OCI-LY1 (cell line): Measurements from ENCODE around the gene TRIM27.

Source experiments
- H2AFZ ChIP-seq: fragments of 200-600 bp; sonication (generic), shearing (Covaris generic); 2 replicates; pipeline ENCODE4 v1.6.0; 2014; ENCODE audit warnings: antibody characterized with exemption, mild to moderate bottlenecking, low read length
- H3F3A ChIP-seq: fragments of 200-600 bp; sonication (generic), shearing (Covaris generic); 2 replicates; pipeline ENCODE4 v1.6.0; 2014; ENCODE audit warnings: mild to moderate bottlenecking, antibody characterized with exemption, low read length, moderate library complexity; ENCODE audit not compliant: insufficient read depth
- H3K27ac ChIP-seq: fragments of 200-600 bp; sonication (generic); 2 replicates; pipeline ENCODE4 v1.5.1; 2014; ENCODE audit warnings: low read length, mixed run types, mild to moderate bottlenecking, low read depth; ENCODE audit not compliant: poor library complexity, severe bottlenecking
- H3K27me3 ChIP-seq: fragments of 200-600 bp; sonication (generic); 2 replicates; pipeline ENCODE4 v1.6.0; 2014; ENCODE audit warnings: antibody characterized with exemption, mild to moderate bottlenecking, low read length, moderate library complexity; ENCODE audit not compliant: insufficient read depth
- H3K36me3 ChIP-seq: fragments of 200-600 bp; sonication (generic); 2 replicates; pipeline ENCODE4 v1.6.1; 2014; ENCODE audit warnings: mild to moderate bottlenecking, antibody characterized with exemption, low read length, moderate library complexity, mixed read lengths; ENCODE audit not compliant: insufficient read depth
- H3K4me1 ChIP-seq: fragments of 200-600 bp; sonication (generic); 2 replicates; pipeline ENCODE4 v1.5.1; 2014; ENCODE audit warnings: mild to moderate bottlenecking, low read length, moderate library complexity; ENCODE audit not compliant: insufficient read depth, severe bottlenecking
- H3K4me2 ChIP-seq: fragments of 200-600 bp; sonication (generic), shearing (Covaris generic); 2 replicates; pipeline ENCODE4 v1.6.1; 2014; ENCODE audit warnings: low read length
- H3K4me3 ChIP-seq: fragments of 200-600 bp; sonication (generic); 2 replicates; pipeline ENCODE4 v1.5.1; 2014; ENCODE audit warnings: low read length, low read depth, mild to moderate bottlenecking, mixed read lengths; ENCODE audit not compliant: poor library complexity, severe bottlenecking
- H3K79me2 ChIP-seq: fragments of 200-600 bp; shearing (Covaris generic); 2 replicates; pipeline ENCODE4 v1.6.1; 2016; ENCODE audit warnings: mixed run types, low read length, mixed read lengths; ENCODE audit not compliant: insufficient read depth
- H3K9ac ChIP-seq: fragments of 200-600 bp; sonication (generic), shearing (Covaris generic); 2 replicates; pipeline ENCODE4 v1.6.1; 2014; ENCODE audit warnings: mild to moderate bottlenecking, low read length, mixed read lengths
- H3K9me2 ChIP-seq: fragments of 200-600 bp; sonication (generic), shearing (Covaris generic); 2 replicates; pipeline ENCODE4 v1.6.1; 2014; ENCODE audit warnings: low read depth, mild to moderate bottlenecking, low read length, mixed read lengths
- H3K9me3 ChIP-seq: fragments of 200-600 bp; shearing (Covaris generic); 2 replicates; pipeline ENCODE4 v1.6.1; 2014; ENCODE audit warnings: low read length, mixed read lengths
- H4K20me1 ChIP-seq: fragments of 200-600 bp; sonication (generic), shearing (Covaris generic); 2 replicates; pipeline ENCODE4 v1.6.0; 2016; ENCODE audit warnings: mild to moderate bottlenecking, low read length; ENCODE audit not compliant: insufficient read depth
- EZH2 ChIP-seq: fragments of 200-600 bp; sonication (generic), shearing (Covaris generic); IDR thresholded peaks from 2 replicates; pipeline ENCODE4 v1.8.0; 2017; ENCODE audit warnings: borderline replicate concordance, mixed run types, mild to moderate bottlenecking, antibody characterized with exemption, low read length, moderate library complexity, mixed read lengths
- TF ChIP-seq, protein P1 (sequence below): fragments of 200-600 bp; sonication (generic), shearing (Covaris generic); IDR thresholded peaks from 2 replicates; pipeline ENCODE4 v1.5.1; 2017; ENCODE audit warnings: mild to moderate bottlenecking, antibody characterized with exemption, low read length, moderate library complexity, mixed read lengths

Gene TRIM27

DNA sequence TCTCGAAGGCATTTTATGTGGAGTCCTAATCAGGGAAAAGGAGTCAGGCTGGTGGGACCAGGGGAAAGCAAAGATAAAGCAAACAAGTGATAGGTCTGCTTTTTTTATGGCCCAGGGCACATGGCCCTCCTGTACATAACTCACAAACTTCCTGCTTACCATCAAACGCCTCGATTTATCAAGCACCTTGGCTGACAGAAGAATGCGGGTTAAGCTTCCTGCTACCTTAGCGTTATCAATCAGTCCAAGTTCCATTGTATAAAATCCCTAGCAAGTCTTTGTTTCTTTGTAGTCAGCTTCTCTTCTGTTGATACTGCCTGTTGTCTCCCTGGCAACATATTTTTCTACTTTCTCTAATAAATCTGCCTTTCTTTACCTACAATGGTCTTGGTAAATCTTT lies 4.1 kb upstream of the TRIM27 start:
- Histone ChIP-seq H3K9me2 (no peaks in the 10 kb centered on the region), H4K20me1 (no peaks in the 10 kb centered on the region), H3K79me2 (peaks cover 5% of the 10 kb centered on the region), H3K4me1 (peaks cover 9% of the 10 kb centered on the region), H3K9me3 (no peaks in the 10 kb centered on the region), H3K4me3 (no peak overlapping the region), H3K4me2 (no peak overlapping the region), H3K27ac (no peak overlapping the region), H3K27me3 (no peaks in the 10 kb centered on the region), H3F3A (no peaks in the 10 kb centered on the region), H2AFZ (no peak overlapping the region), H3K9ac (no peak overlapping the region), H3K36me3 (peaks cover 6% of the 10 kb centered on the region; the same call in 1 of the 2 replicates)
- TF ChIP-seq EZH2 = no peak
- TF ChIP-seq, protein P1, sequence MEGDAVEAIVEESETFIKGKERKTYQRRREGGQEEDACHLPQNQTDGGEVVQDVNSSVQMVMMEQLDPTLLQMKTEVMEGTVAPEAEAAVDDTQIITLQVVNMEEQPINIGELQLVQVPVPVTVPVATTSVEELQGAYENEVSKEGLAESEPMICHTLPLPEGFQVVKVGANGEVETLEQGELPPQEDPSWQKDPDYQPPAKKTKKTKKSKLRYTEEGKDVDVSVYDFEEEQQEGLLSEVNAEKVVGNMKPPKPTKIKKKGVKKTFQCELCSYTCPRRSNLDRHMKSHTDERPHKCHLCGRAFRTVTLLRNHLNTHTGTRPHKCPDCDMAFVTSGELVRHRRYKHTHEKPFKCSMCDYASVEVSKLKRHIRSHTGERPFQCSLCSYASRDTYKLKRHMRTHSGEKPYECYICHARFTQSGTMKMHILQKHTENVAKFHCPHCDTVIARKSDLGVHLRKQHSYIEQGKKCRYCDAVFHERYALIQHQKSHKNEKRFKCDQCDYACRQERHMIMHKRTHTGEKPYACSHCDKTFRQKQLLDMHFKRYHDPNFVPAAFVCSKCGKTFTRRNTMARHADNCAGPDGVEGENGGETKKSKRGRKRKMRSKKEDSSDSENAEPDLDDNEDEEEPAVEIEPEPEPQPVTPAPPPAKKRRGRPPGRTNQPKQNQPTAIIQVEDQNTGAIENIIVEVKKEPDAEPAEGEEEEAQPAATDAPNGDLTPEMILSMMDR = no peak

DNA sequence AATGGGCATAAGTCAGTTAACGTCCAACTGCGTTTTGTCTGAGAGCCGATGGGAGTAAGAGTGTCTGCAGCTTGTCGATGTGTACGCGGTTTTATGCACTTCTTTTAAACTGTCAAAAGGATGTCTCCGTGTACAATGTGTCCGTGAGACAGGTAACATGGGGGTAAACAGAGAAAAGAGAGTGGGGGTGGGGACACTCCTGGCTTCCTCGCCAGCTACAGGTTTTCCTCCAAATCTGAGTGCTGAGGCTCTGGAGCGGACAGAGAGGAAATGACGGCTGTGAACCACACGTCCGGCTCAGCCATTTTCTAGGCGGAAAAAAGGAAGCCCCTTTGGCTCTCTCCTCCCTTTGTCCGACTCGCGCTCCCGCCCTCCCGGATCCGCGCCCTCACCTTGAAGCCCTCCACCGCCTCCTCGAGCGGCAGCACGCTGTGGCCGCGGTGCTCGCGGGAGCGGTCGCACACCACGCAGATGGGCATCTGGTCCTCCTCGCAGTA lies 916 bp downstream of the TRIM27 start:
- no peak for TF ChIP-seq EZH2
- TF ChIP-seq, protein P1 = no peak
- H3F3A ChIP-seq = no peaks in the 10 kb centered on the region
- H3K4me3 ChIP-seq = peak overlapping the region; percentile 100
- no peaks in the 10 kb centered on the region for H3K9me3 ChIP-seq
- peaks cover 26% of the 10 kb centered on the region for H3K4me1 ChIP-seq
- H3K36me3 ChIP-seq = peaks cover 54% of the 10 kb centered on the region
- H3K27ac ChIP-seq = peak overlapping the region; percentile 58
- no peaks in the 10 kb centered on the region for H4K20me1 ChIP-seq
- peak overlapping the region; percentile 100 for H3K9ac ChIP-seq
- H3K79me2 ChIP-seq = peaks cover 16% of the 10 kb centered on the region
- H3K27me3 ChIP-seq = no peaks in the 10 kb centered on the region
- peak overlapping the region; percentile 96 for H3K4me2 ChIP-seq
- no peak overlapping the region for H2AFZ ChIP-seq
- no peaks in the 10 kb centered on the region for H3K9me2 ChIP-seq

DNA sequence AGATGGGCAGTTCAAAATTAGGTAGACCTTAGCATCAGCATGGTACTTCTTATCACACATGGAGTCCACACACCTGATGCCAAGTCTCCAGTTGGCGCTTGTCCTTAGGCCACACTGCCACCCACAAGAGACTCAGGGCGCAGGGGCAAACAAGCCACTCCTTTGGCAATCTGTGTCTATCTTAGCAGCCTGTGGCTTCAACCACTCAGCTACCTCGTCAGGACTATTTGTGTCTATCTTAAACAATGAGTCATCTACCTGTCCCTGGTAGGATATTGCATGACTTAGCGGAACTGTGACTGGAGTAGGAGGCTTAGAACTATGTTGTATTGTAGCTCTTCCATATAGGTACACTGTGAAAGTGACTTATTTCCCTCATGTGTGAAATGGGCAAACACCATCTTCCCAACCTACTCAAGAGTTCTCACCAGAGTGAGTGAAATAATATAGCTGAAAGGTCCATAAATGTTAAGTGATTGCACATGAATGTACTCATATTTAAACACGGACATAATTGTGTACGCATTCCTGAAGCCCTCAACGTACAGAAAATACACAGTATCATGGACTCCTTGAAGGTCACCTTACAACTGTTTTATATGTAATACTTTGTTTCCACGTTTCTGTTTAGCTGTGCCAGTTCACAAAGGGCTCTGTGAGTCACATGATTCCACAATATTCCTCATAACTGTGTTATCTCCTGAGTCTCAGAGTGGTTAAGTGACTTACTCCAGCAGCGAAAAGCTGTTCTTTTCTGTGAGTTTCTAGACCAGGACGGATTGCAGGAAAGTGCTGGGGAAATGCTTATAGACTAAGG lies 1.6 kb downstream of the TRIM27 start:
- Histone ChIP-seq H3K9ac (peak overlapping the region; percentile 100), H3K9me3 (no peaks in the 10 kb centered on the region), H3K27ac (peak overlapping the region; percentile 58), H3F3A (no peaks in the 10 kb centered on the region), H3K4me2 (peak overlapping the region; percentile 96), H2AFZ (no peak overlapping the region), H3K9me2 (no peaks in the 10 kb centered on the region), H3K79me2 (peaks cover 16% of the 10 kb centered on the region), H3K36me3 (peaks cover 61% of the 10 kb centered on the region), H4K20me1 (no peaks in the 10 kb centered on the region), H3K4me3 (peak overlapping the region; percentile 100), H3K27me3 (no peaks in the 10 kb centered on the region), H3K4me1 (peaks cover 26% of the 10 kb centered on the region)
- TF ChIP-seq EZH2 = no peak
- TF ChIP-seq, protein P1 = no peak
